Caco-2 (cell line): ENCODE results near the gene IFI44. TPM values are rescaled to one million over a fixed set of nuclear protein-coding genes. Genes with fewer than 3 reads are reported as not detected.

ENCODE experiments used
- BruUV-seq: library from RNA; stranded (reverse); fragments of 400-500 nt; replicated peaks from 2 replicates; lab custom pipeline; 2021; lab: Mats Ljungman, UMichigan
- CTCF ChIA-PET: fragments of 300-600 bp; sonication (Branson Sonifier 250); formaldehyde crosslinking; loops from one replicate; lab custom pipeline; 2022; ENCODE audit warnings: antibody characterized with exemption; lab: Charles Lee
- POLR2A ChIA-PET: fragments of 300-600 bp; sonication (Branson Sonifier 250); formaldehyde crosslinking; loops from one replicate; lab custom pipeline; 2022; ENCODE audit warnings: antibody characterized with exemption; lab: Charles Lee
- DNase-seq, 2 experiments: peaks; one replicate each; pipeline versions ENCODE4 v3.0.0 to v3.0.0-alpha.2; 2020 to 2022
- H3K27me3 ChIP-seq: replicated peaks from 2 replicates; pipeline ENCODE4 v1.6.0; 2011; ENCODE audit warnings: low read length; ENCODE audit not compliant: control insufficient read depth, insufficient read depth
- H3K36me3 ChIP-seq: 2 replicates; pipeline ENCODE4 v1.5.1; 2011; ENCODE audit warnings: low read length; ENCODE audit not compliant: control insufficient read depth, insufficient read depth
- H3K4me1 ChIP-seq: fragments of 250-450 bp; sonication (Bioruptor Pico); 2 replicates; pipeline ENCODE4 v1.5.1; 2020; ENCODE audit warnings: mild to moderate bottlenecking
- H3K4me3 ChIP-seq: 2 replicates; pipeline ENCODE4 v1.5.1; 2011; ENCODE audit warnings: low read depth, mild to moderate bottlenecking, control low read depth, low read length
- H3K9me3 ChIP-seq: fragments of 250-450 bp; sonication (Bioruptor Pico); 2 replicates; pipeline ENCODE4 v1.5.1; 2020; ENCODE audit warnings: mild to moderate bottlenecking, moderate library complexity
- H3K27ac Mint-ChIP-seq: one replicate; pipeline ENCODE4 v1.8.0; 2022; ENCODE audit warnings: mixed read lengths; ENCODE audit not compliant: unreplicated experiment
- H3K27me3 Mint-ChIP-seq: one replicate; pipeline ENCODE4 v1.8.0; 2022; ENCODE audit warnings: mixed read lengths; ENCODE audit not compliant: insufficient read depth, unreplicated experiment
- H3K36me3 Mint-ChIP-seq: one replicate; pipeline ENCODE4 v1.8.0; 2022; ENCODE audit warnings: mild to moderate bottlenecking, mixed read lengths; ENCODE audit not compliant: insufficient read depth, unreplicated experiment
- H3K4me1 Mint-ChIP-seq: one replicate; pipeline ENCODE4 v1.8.0; 2022; ENCODE audit warnings: low read depth, mixed read lengths; ENCODE audit not compliant: unreplicated experiment
- H3K4me3 Mint-ChIP-seq: one replicate; pipeline ENCODE4 v1.8.0; 2022; ENCODE audit warnings: mild to moderate bottlenecking, moderate library complexity, mixed read lengths; ENCODE audit not compliant: unreplicated experiment
- H3K9me3 Mint-ChIP-seq: one replicate; pipeline ENCODE4 v1.8.0; 2022; ENCODE audit warnings: mixed read lengths; ENCODE audit not compliant: unreplicated experiment
- intact Hi-C: fragments of 100-400 bp; cut with micrococcal nuclease; formaldehyde crosslinking; loops from one replicate; pipeline ENCODE4 v1.10.0; 2022; ENCODE audit not compliant: unreplicated experiment
- total RNA-seq: library from RNA; stranded (reverse); gene quantifications from 2 replicates; pipeline ENCODE4 v1.2.3, GENCODE V29; 2022
- TF ChIP-seq, protein P1 (sequence below), 2 experiments: fragments of 200-600 bp in 1 of 2; IDR thresholded peaks; 1 replicate in 1 of 2; 2 replicates in 1 of 2; pipeline versions ENCODE4 v1.5.1 to v1.8.0; 2011 to 2022; ENCODE audit warnings: antibody characterized with exemption in 1 of 2, control low read depth in 1 of 2, inconsistent platforms in 1 of 2, low read depth in 1 of 2, low read length in 1 of 2, mild to moderate bottlenecking in 1 of 2, moderate library complexity in 1 of 2; ENCODE audit not compliant: insufficient read depth in 1 of 2, severe bottlenecking in 1 of 2, unreplicated experiment in 1 of 2

IFI44 gene
- total RNA-seq, 1 experiment from 2014 or later = not detected

DNA sequence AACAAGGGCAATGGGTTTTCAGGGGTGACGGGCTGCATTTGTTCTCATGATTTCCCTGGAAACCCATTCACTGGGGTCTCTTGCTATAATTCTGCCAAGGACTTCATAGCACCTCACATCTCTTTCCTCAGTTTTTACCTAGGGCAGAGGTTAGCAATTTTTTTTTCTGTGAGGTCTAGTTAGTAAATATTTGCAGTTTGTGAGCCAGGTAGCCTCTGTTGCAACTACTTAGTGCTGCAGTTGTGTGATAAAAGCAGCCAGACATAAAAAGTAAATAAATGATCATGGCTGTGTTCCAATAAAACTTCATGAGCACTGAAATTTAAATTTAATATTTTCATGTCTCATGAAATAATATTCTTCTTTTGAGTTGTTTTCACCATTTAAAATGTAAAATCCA is 37.7 kb downstream of the IFI44 start:
- POLR2A ChIA-PET = no interaction called here
- H3K27ac Mint-ChIP-seq = no peak overlapping the region
- H3K4me3 ChIP-seq = no peak overlapping the region

DNA sequence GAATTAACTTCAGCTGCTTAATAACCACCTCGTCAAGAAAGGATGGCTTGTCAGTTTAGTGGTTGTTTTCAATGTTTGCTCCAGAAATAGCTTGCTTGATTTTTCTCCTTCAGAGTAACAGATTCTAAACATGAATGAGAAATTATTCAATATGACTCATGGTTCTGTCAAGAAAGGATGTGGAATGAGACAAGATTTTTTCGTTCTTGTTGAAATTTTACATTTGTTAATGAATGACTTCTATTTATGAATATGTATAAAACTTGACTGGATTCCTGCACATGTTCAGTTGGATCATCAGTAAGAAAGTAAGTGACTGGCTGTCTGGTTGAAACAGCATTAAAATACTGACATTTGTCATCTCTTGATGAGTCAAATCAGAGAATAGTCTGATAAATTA is 38.3 kb downstream of the IFI44 start:
- Histone ChIP-seq H3K27me3 (no peaks in the 10 kb centered on the region), H3K36me3 (no peaks in the 10 kb centered on the region), H3K9me3 (no peaks in the 10 kb centered on the region), H3K4me1 (no peaks in the 10 kb centered on the region), H3K4me3 (no peak overlapping the region)
- BruUV-seq = no TSS peak
- H3K9me3 Mint-ChIP-seq = no peaks in the 10 kb centered on the region
- no peak for DNase-seq
- H3K36me3 Mint-ChIP-seq = no peaks in the 10 kb centered on the region
- no peak overlapping the region for H3K4me3 Mint-ChIP-seq
- POLR2A ChIA-PET = no interaction called here
- no peaks in the 10 kb centered on the region for H3K4me1 Mint-ChIP-seq
- no peak overlapping the region for H3K27ac Mint-ChIP-seq
- H3K27me3 Mint-ChIP-seq = no peaks in the 10 kb centered on the region
- intact Hi-C loops = no loop called here
- CTCF ChIA-PET = no interaction called here
- TF ChIP-seq, protein P1, sequence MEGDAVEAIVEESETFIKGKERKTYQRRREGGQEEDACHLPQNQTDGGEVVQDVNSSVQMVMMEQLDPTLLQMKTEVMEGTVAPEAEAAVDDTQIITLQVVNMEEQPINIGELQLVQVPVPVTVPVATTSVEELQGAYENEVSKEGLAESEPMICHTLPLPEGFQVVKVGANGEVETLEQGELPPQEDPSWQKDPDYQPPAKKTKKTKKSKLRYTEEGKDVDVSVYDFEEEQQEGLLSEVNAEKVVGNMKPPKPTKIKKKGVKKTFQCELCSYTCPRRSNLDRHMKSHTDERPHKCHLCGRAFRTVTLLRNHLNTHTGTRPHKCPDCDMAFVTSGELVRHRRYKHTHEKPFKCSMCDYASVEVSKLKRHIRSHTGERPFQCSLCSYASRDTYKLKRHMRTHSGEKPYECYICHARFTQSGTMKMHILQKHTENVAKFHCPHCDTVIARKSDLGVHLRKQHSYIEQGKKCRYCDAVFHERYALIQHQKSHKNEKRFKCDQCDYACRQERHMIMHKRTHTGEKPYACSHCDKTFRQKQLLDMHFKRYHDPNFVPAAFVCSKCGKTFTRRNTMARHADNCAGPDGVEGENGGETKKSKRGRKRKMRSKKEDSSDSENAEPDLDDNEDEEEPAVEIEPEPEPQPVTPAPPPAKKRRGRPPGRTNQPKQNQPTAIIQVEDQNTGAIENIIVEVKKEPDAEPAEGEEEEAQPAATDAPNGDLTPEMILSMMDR (IDR thresholded peaks at IDR 0.05; ENCODE audit: insufficient read depth in 1 of 2, low read depth in 1 of 2, low read length in 1 of 2, severe bottlenecking in 1 of 2, unreplicated experiment in 1 of 2) = no peak

More for the DNA sequence above, 37.7 kb downstream of the IFI44 start:
- no peaks in the 10 kb centered on the region for H3K4me1 ChIP-seq
- BruUV-seq = no TSS peak
- CTCF ChIA-PET = no interaction called here
- H3K36me3 ChIP-seq = no peaks in the 10 kb centered on the region
- Mint-ChIP-seq H3K4me1 (no peaks in the 10 kb centered on the region), H3K36me3 (no peaks in the 10 kb centered on the region), H3K27me3 (peaks cover 2% of the 10 kb centered on the region), H3K9me3 (no peaks in the 10 kb centered on the region), H3K4me3 (no peak overlapping the region)
- H3K27me3 ChIP-seq = no peaks in the 10 kb centered on the region
- intact Hi-C loops = no loop called here
- no peak for DNase-seq
- TF ChIP-seq, protein P1 (IDR thresholded peaks at IDR 0.05; ENCODE audit: insufficient read depth in 1 of 2, low read depth in 1 of 2, low read length in 1 of 2, severe bottlenecking in 1 of 2, unreplicated experiment in 1 of 2) = no peak
- no peaks in the 10 kb centered on the region for H3K9me3 ChIP-seq

DNA sequence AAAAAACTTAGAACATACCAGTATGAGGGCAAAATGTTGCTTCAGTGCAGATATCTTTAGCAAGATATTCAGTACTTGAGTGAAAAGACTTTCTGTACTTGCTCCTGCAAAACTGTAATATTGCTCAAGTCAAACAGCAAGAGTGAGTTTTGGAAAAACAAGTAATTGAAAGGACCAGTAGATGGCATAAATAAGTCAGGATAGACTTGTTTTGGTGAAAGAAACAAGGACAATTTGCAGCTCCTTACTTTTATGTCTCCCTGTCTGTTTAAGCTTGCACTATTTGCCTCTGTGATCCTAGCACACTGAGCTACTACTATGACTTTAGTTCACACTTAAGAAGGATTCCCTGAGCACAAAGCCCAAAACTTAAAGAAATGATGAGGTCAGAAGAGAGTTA is 39.1 kb downstream of the IFI44 start:
- H3K9me3 ChIP-seq = no peaks in the 10 kb centered on the region
- TF ChIP-seq, protein P1 (IDR thresholded peaks at IDR 0.05; ENCODE audit: insufficient read depth in 1 of 2, low read depth in 1 of 2, low read length in 1 of 2, severe bottlenecking in 1 of 2, unreplicated experiment in 1 of 2) = no peak
- no peak for DNase-seq
- H3K4me1 ChIP-seq = no peaks in the 10 kb centered on the region
- no TSS peak for BruUV-seq
- Mint-ChIP-seq H3K36me3 (no peaks in the 10 kb centered on the region), H3K4me1 (no peaks in the 10 kb centered on the region), H3K4me3 (no peak overlapping the region), H3K27me3 (no peaks in the 10 kb centered on the region), H3K9me3 (no peaks in the 10 kb centered on the region), H3K27ac (no peak overlapping the region)
- H3K36me3 ChIP-seq = no peaks in the 10 kb centered on the region
- intact Hi-C loops = no loop called here
- no peaks in the 10 kb centered on the region for H3K27me3 ChIP-seq
- ChIA-PET CTCF (no interaction called here), POLR2A (no interaction called here)
- H3K4me3 ChIP-seq = no peak overlapping the region
